K562 (cell line): Measurements from ENCODE around the gene TNP1. TPM values are rescaled to one million over a fixed set of nuclear protein-coding genes. Genes with fewer than 3 reads are reported as not detected.

Experiments used
- C11orf30 ChIP-seq: fragments of 450-650 bp; IDR thresholded peaks from 2 replicates; pipeline ENCODE4 v1.6.1; 2016; ENCODE audit warnings: low read depth, mild to moderate bottlenecking
- GTF2E2 ChIP-seq: fragments of 200-800 bp; sonication (Bioruptor generic); IDR thresholded peaks from 2 replicates; pipeline ENCODE4 v1.6.1; 2016; ENCODE audit warnings: missing genetic modification characterization, missing compliant biosample characterization
- NR2C1 ChIP-seq, 2 experiments: fragments of 450-650 bp; IDR thresholded peaks; 2 replicates each; pipeline ENCODE4 v1.6.1; 2017; ENCODE audit warnings: mild to moderate bottlenecking in 2 of 2, antibody characterized with exemption in 1 of 2, inconsistent platforms in 1 of 2, missing compliant biosample characterization in 1 of 2, missing genetic modification characterization in 1 of 2
- RAD51 ChIP-seq: fragments of 450-650 bp; IDR thresholded peaks from 2 replicates; pipeline ENCODE4 v1.7.1; 2016; ENCODE audit warnings: low read depth, mild to moderate bottlenecking, borderline replicate concordance
- U2AF2 ChIP-seq: fragments of 200-400 bp; formaldehyde crosslinking; optimal IDR thresholded peaks from 2 replicates; pipeline ENCODE3; 2017; ENCODE audit warnings: low read depth, mild to moderate bottlenecking, low read length
- ZNF316 ChIP-seq: fragments of 450-650 bp; IDR thresholded peaks from 2 replicates; pipeline ENCODE4 v1.6.1; 2016
- polyA plus RNA-seq, 8 experiments: library from polyadenylated mRNA; depleted of rRNA in 4 of 8; stranded (reverse) in 5 of 8; unstranded in 3 of 8; fragments of >200 nt; fragmentation: Nextera tagmentation in 2 of 8; fragmentation: Illumina TruSeq in 1 of 8; extraction: Ambion mirVana in 2 of 8; extraction: Trizol in 1 of 8; gene quantifications; 2 replicates each; pipeline versions ENCODE4 v1.2.1 to v1.2.3, GENCODE V29; 2011 to 2014; ENCODE audit warnings: inconsistent platforms in 1 of 8, missing spikeins in 1 of 8
- total RNA-seq, 7 experiments: library from RNA; depleted of rRNA in 6 of 7; stranded (reverse); fragments of >200 nt in 6 of 7; fragmentation: Illumina TruSeq in 2 of 7; extraction: Trizol in 2 of 7; gene quantifications; 2 replicates each; pipeline versions ENCODE4 v1.2.1 to v1.2.3, GENCODE V29; 2011 to 2021; ENCODE audit warnings: low replicate concordance in 1 of 7
- TF ChIP-seq, protein P1 (sequence below): fragments of 450-650 bp; IDR thresholded peaks from 2 replicates; pipeline ENCODE4 v1.6.1; 2017; ENCODE audit warnings: antibody characterized with exemption, mild to moderate bottlenecking
- TF ChIP-seq, protein P2 (sequence below): fragments of 450-650 bp; conservative IDR thresholded peaks from 2 replicates; pipeline ENCODE4 v1.6.1; 2016; ENCODE audit warnings: missing genetic modification characterization, low read depth, mild to moderate bottlenecking, missing compliant biosample characterization, moderate library complexity

TNP1 gene
- total and polyA plus RNA-seq, 9 of the 15 experiments (the other 6 are each of a cell fraction or from before 2014, with no cell fraction given), result not detected

DNA sequence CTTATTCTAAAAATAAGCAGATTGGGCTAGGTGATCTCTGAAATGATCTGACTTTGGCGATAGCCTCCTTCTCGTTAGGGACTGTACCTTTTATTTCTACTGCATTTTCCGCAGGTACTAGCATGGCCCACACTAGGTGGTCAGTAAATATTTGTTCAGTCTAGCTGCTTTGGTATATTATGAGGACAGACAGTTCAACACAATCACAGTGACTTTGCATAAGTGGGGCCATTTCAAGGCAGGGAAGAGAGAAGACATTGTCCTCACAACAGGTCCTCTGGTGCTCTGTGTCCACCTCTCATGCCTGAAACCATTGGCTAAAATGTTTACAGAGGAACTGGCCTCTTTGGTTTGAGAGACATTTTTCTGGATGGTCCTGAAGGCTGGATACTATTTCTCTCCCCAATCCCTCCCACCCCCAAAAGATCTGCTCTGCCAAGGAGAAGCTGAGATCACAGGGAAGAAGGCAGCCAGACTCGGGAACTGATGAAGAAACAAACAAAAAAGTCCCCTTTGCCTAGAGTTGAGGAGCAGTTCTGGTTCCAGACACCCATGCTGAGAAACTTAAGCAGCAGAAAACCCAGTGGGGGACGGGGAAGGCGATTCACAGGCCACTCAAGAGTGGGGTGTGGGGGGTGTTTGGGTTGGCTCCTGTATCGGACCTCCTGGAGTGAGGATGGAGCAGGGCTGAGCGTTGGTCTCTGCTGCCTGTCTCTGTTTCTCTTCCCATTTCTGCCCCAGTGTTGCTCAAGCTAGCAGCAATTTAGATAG is 2.9 kb upstream of the TNP1 start (continued):
- TF ChIP-seq, protein P1, sequence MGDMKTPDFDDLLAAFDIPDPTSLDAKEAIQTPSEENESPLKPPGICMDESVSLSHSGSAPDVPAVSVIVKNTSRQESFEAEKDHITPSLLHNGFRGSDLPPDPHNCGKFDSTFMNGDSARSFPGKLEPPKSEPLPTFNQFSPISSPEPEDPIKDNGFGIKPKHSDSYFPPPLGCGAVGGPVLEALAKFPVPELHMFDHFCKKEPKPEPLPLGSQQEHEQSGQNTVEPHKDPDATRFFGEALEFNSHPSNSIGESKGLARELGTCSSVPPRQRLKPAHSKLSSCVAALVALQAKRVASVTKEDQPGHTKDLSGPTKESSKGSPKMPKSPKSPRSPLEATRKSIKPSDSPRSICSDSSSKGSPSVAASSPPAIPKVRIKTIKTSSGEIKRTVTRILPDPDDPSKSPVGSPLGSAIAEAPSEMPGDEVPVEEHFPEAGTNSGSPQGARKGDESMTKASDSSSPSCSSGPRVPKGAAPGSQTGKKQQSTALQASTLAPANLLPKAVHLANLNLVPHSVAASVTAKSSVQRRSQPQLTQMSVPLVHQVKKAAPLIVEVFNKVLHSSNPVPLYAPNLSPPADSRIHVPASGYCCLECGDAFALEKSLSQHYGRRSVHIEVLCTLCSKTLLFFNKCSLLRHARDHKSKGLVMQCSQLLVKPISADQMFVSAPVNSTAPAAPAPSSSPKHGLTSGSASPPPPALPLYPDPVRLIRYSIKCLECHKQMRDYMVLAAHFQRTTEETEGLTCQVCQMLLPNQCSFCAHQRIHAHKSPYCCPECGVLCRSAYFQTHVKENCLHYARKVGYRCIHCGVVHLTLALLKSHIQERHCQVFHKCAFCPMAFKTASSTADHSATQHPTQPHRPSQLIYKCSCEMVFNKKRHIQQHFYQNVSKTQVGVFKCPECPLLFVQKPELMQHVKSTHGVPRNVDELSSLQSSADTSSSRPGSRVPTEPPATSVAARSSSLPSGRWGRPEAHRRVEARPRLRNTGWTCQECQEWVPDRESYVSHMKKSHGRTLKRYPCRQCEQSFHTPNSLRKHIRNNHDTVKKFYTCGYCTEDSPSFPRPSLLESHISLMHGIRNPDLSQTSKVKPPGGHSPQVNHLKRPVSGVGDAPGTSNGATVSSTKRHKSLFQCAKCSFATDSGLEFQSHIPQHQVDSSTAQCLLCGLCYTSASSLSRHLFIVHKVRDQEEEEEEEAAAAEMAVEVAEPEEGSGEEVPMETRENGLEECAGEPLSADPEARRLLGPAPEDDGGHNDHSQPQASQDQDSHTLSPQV, result peak; percentile 54; the same call in 1 of the 2 replicates
- TF ChIP-seq ZNF316 (peak; percentile 35; the same call in 1 of the 2 replicates), RAD51 (no peak), NR2C1 (IDR thresholded peaks at IDR 0.05) (no peak), NR2C1 (tag; IDR thresholded peaks at IDR 0.05) (peak; percentile 41; the same call in 1 of the 2 replicates), C11orf30 (peak; percentile 56; the same call in 1 of the 2 replicates), GTF2E2 (tag) (no peak), U2AF2 (no peak)
- TF ChIP-seq, protein P2, sequence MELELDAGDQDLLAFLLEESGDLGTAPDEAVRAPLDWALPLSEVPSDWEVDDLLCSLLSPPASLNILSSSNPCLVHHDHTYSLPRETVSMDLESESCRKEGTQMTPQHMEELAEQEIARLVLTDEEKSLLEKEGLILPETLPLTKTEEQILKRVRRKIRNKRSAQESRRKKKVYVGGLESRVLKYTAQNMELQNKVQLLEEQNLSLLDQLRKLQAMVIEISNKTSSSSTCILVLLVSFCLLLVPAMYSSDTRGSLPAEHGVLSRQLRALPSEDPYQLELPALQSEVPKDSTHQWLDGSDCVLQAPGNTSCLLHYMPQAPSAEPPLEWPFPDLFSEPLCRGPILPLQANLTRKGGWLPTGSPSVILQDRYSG (tag), result 0 out of 2 replicates have a peak, but pooled peaks have one; percentile 26
